GM23338 (cell line): ENCODE data around the gene GRIN1. TPM values are rescaled to one million over a fixed set of nuclear protein-coding genes. Genes with fewer than 3 reads are reported as not detected.
A peak's percentile ranks its signal among the peaks of the same experiment; 100 is the strongest.

ENCODE experiments used
- ATAC-seq: fragments of 200-7000 bp; cut with Tn5 transposase; 3 replicates; pipeline ENCODE4 v1.9.1; 2020
- DNase-seq: peaks from one replicate; pipeline ENCODE4 v3.0.0-alpha.2; 2015; ENCODE audit warnings: low spot score
- H2AFZ ChIP-seq: fragments of 200-600 bp; sonication (generic); 2 replicates; pipeline ENCODE4 v1.8.0; 2016; ENCODE audit warnings: antibody characterized with exemption, mild to moderate bottlenecking, moderate library complexity
- H3F3A ChIP-seq: fragments of 200-600 bp; sonication (generic); replicated peaks from 2 replicates; pipeline ENCODE4 v1.8.0; 2017; ENCODE audit warnings: antibody characterized with exemption, mixed run types, low read depth
- H3K27ac ChIP-seq: fragments of 200-600 bp; sonication (generic); 2 replicates; pipeline ENCODE4 v1.6.1; 2016; ENCODE audit warnings: low read depth
- H3K27me3 ChIP-seq: fragments of 200-600 bp; sonication (generic); 2 replicates; pipeline ENCODE4 v1.8.0; 2016; ENCODE audit warnings: mild to moderate bottlenecking, mixed run types, moderate library complexity; ENCODE audit not compliant: insufficient read depth
- H3K36me3 ChIP-seq: fragments of 200-600 bp; sonication (generic); 2 replicates; pipeline ENCODE4 v1.8.0; 2016; ENCODE audit warnings: mild to moderate bottlenecking; ENCODE audit not compliant: insufficient read depth
- H3K4me1 ChIP-seq: fragments of 200-600 bp; sonication (generic); 2 replicates; pipeline ENCODE4 v1.8.0; 2016; ENCODE audit warnings: mild to moderate bottlenecking, moderate library complexity; ENCODE audit not compliant: insufficient read depth
- H3K4me2 ChIP-seq: fragments of 200-600 bp; sonication (generic); 2 replicates; pipeline ENCODE4 v1.7.1; 2017; ENCODE audit warnings: mixed run types
- H3K4me3 ChIP-seq: fragments of 200-600 bp; sonication (generic); 2 replicates; pipeline ENCODE4 v1.6.1; 2016; ENCODE audit warnings: mixed run types
- H3K79me2 ChIP-seq: fragments of 200-600 bp; sonication (generic); replicated peaks from 2 replicates; pipeline ENCODE4 v1.8.0; 2017; ENCODE audit warnings: mild to moderate bottlenecking; ENCODE audit not compliant: insufficient read depth
- H3K9me2 ChIP-seq: fragments of 200-600 bp; sonication (generic); 2 replicates; pipeline ENCODE4 v1.8.0; 2017; ENCODE audit not compliant: insufficient read depth
- H4K20me1 ChIP-seq: fragments of 200-600 bp; sonication (generic); replicated peaks from 2 replicates; pipeline ENCODE4 v1.8.0; 2017; ENCODE audit warnings: mild to moderate bottlenecking; ENCODE audit not compliant: insufficient read depth
- H3K27ac Mint-ChIP-seq: 2 replicates; pipeline ENCODE4 v1.8.0; 2020; ENCODE audit warnings: inconsistent platforms, mild to moderate bottlenecking, moderate library complexity, mixed read lengths
- H3K27me3 Mint-ChIP-seq: 3 replicates; pipeline ENCODE4 v1.8.0; 2022; ENCODE audit warnings: low read depth, mild to moderate bottlenecking, moderate library complexity, mixed read lengths, inconsistent platforms; ENCODE audit not compliant: insufficient read depth, poor library complexity
- H3K36me3 Mint-ChIP-seq: 3 replicates; pipeline ENCODE4 v1.8.0; 2021; ENCODE audit warnings: low read depth, mild to moderate bottlenecking, inconsistent platforms, moderate library complexity, mixed read lengths
- H3K4me1 Mint-ChIP-seq: 3 replicates; pipeline ENCODE4 v1.8.0; 2020; ENCODE audit warnings: mild to moderate bottlenecking, inconsistent platforms, mixed read lengths
- H3K4me3 Mint-ChIP-seq: 3 replicates; pipeline ENCODE4 v1.8.0; 2021; ENCODE audit warnings: moderate library complexity, mild to moderate bottlenecking, inconsistent platforms, mixed read lengths
- H3K9me3 Mint-ChIP-seq: 3 replicates; pipeline ENCODE4 v1.8.0; 2020; ENCODE audit warnings: moderate library complexity, mild to moderate bottlenecking, inconsistent platforms, mixed read lengths
- ETS1 ChIP-seq: IDR thresholded peaks from 2 replicates; pipeline ENCODE4 v1.6.1; 2016; ENCODE audit warnings: antibody characterized with exemption
- EZH2 ChIP-seq: fragments of 200-600 bp; sonication (generic); IDR thresholded peaks from one replicate; pipeline ENCODE4 v1.8.0; 2017; ENCODE audit warnings: antibody characterized with exemption, mild to moderate bottlenecking, low read depth; ENCODE audit not compliant: unreplicated experiment
- EZH2phosphoT487 ChIP-seq: fragments of 200-600 bp; sonication (generic); IDR thresholded peaks from one replicate; pipeline ENCODE4 v1.8.1; 2018; ENCODE audit warnings: antibody characterized with exemption; ENCODE audit not compliant: unreplicated experiment
- NANOG ChIP-seq: IDR thresholded peaks from 2 replicates; pipeline ENCODE4 v1.6.1; 2016; ENCODE audit warnings: antibody characterized with exemption, borderline replicate concordance
- POLR2AphosphoS5 ChIP-seq: IDR thresholded peaks from 2 replicates; pipeline ENCODE4 v1.6.1; 2016; ENCODE audit warnings: antibody characterized with exemption, low read depth
- STAT1 ChIP-seq: IDR thresholded peaks from one replicate; pipeline ENCODE4 v1.6.1; 2016; ENCODE audit warnings: antibody characterized with exemption; ENCODE audit not compliant: unreplicated experiment
- ZNF114 ChIP-seq: fragments of 250-450 bp; sonication (Bioruptor Pico); IDR thresholded peaks from 2 replicates; pipeline ENCODE4 v1.5.0; 2020; ENCODE audit warnings: mild to moderate bottlenecking, moderate library complexity
- ZNF331 ChIP-seq: fragments of 250-450 bp; sonication (Bioruptor Pico); IDR thresholded peaks from 2 replicates; pipeline ENCODE4 v1.5.0; 2020; ENCODE audit warnings: low read depth, mild to moderate bottlenecking, moderate library complexity
- polyA plus RNA-seq: library from polyadenylated mRNA; unstranded; fragments of >200 nt; fragmentation: Nextera tagmentation; extraction: Ambion mirVana; gene quantifications from 2 replicates; pipeline ENCODE4 v1.2.1, GENCODE V29; 2016
- total RNA-seq: library from RNA; depleted of rRNA; stranded (reverse); fragments of >200 nt; shearing (Covaris generic); gene quantifications from 2 replicates; pipeline ENCODE4 v1.2.3, GENCODE V29; 2014
- TF ChIP-seq, protein P1 (sequence below): IDR thresholded peaks from one replicate; pipeline ENCODE4 v1.6.1; 2018; ENCODE audit warnings: antibody characterized with exemption; ENCODE audit not compliant: unreplicated experiment
- TF ChIP-seq, protein P2 (sequence below), 2 experiments: fragments of 200-600 bp in 1 of 2; sonication (generic) in 1 of 2; conservative IDR thresholded peaks; 2 replicates each; pipeline versions ENCODE4 v1.5.1 to v1.6.1; 2016 to 2017; ENCODE audit warnings: antibody characterized with exemption in 2 of 2, low read depth in 2 of 2, mild to moderate bottlenecking in 2 of 2, moderate library complexity in 1 of 2

The GRIN1 gene
- total and polyA plus RNA-seq, 2 experiments from 2014 or later, result 2.7 to 5.5 TPM

- TF ChIP-seq, protein P1, sequence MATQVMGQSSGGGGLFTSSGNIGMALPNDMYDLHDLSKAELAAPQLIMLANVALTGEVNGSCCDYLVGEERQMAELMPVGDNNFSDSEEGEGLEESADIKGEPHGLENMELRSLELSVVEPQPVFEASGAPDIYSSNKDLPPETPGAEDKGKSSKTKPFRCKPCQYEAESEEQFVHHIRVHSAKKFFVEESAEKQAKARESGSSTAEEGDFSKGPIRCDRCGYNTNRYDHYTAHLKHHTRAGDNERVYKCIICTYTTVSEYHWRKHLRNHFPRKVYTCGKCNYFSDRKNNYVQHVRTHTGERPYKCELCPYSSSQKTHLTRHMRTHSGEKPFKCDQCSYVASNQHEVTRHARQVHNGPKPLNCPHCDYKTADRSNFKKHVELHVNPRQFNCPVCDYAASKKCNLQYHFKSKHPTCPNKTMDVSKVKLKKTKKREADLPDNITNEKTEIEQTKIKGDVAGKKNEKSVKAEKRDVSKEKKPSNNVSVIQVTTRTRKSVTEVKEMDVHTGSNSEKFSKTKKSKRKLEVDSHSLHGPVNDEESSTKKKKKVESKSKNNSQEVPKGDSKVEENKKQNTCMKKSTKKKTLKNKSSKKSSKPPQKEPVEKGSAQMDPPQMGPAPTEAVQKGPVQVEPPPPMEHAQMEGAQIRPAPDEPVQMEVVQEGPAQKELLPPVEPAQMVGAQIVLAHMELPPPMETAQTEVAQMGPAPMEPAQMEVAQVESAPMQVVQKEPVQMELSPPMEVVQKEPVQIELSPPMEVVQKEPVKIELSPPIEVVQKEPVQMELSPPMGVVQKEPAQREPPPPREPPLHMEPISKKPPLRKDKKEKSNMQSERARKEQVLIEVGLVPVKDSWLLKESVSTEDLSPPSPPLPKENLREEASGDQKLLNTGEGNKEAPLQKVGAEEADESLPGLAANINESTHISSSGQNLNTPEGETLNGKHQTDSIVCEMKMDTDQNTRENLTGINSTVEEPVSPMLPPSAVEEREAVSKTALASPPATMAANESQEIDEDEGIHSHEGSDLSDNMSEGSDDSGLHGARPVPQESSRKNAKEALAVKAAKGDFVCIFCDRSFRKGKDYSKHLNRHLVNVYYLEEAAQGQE, result no peak
Observed at GRCh38 chr9:137160054-137160425, 21.1 kb downstream of the GRIN1 start (continued).

DNA sequence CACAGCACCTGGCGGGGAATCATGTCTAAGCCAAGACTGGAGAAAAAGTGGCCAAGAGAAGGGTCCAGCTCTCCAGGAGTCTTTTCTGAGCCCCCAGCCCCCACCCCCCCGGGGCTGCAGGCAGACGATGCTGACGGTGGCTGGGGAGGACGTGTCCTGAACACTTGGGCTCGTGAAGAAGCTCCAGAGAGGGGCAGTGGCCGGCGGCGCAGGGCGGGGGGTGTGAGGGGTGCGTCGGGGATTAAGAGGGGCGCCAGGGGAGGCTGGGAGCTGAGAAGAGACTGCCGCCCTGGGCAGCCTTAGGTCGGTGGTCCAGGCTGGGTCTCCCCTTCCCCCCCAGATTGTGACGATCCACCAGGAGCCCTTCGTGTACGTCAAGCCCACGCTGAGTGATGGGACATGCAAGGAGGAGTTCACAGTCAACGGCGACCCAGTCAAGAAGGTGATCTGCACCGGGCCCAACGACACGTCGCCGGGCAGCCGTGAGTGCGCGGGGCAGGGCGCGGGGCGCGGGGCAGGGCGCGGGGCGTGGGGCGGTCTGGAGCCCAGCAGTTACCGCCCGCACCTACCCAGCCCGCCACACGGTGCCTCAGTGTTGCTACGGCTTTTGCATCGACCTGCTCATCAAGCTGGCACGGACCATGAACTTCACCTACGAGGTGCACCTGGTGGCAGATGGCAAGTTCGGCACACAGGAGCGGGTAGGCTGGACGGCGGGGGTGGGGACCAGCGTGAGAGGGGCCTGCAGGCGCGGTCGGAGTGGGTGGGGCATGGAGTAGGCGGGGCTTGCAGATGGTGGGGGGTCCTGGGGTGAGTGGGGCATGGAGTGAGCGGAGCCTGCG is 22.0 kb downstream of the GRIN1 start:
- no peaks in the 10 kb centered on the region for H3K9me3 Mint-ChIP-seq
- Histone ChIP-seq H4K20me1 (no peaks in the 10 kb centered on the region), H3K9me2 (no peaks in the 10 kb centered on the region), H3K36me3 (no peaks in the 10 kb centered on the region), H2AFZ (no peak overlapping the region), H3K4me3 (peak overlapping the region; percentile 40; the same call in 1 of the 2 replicates), H3K4me1 (peaks cover 2% of the 10 kb centered on the region; the same call in 1 of the 2 replicates), H3F3A (peaks cover 4% of the 10 kb centered on the region; the same call in 1 of the 2 replicates), H3K27ac (no peak overlapping the region), H3K4me2 (peak overlapping the region; percentile 51; the same call in 1 of the 2 replicates), H3K27me3 (peaks cover 83% of the 10 kb centered on the region), H3K79me2 (no peaks in the 10 kb centered on the region)
- TF ChIP-seq STAT1 (no peak), NANOG (no peak), EZH2 (no peak), EZH2phosphoT487 (no peak), ZNF331 (CRISPR knock-in tag) (no peak), ZNF114 (CRISPR knock-in tag) (no peak), POLR2AphosphoS5 (no peak), ETS1 (no peak)
- TF ChIP-seq, protein P1, result no peak
- TF ChIP-seq, protein P2, sequence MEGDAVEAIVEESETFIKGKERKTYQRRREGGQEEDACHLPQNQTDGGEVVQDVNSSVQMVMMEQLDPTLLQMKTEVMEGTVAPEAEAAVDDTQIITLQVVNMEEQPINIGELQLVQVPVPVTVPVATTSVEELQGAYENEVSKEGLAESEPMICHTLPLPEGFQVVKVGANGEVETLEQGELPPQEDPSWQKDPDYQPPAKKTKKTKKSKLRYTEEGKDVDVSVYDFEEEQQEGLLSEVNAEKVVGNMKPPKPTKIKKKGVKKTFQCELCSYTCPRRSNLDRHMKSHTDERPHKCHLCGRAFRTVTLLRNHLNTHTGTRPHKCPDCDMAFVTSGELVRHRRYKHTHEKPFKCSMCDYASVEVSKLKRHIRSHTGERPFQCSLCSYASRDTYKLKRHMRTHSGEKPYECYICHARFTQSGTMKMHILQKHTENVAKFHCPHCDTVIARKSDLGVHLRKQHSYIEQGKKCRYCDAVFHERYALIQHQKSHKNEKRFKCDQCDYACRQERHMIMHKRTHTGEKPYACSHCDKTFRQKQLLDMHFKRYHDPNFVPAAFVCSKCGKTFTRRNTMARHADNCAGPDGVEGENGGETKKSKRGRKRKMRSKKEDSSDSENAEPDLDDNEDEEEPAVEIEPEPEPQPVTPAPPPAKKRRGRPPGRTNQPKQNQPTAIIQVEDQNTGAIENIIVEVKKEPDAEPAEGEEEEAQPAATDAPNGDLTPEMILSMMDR (conservative IDR thresholded peaks at IDR 0.05; ENCODE audit: low read depth in 2 of 2), result no peak
- DNase-seq, result peak; percentile 84
- H3K36me3 Mint-ChIP-seq, result no peaks in the 10 kb centered on the region
- ATAC-seq, result peak; percentile 18
- peaks cover 88% of the 10 kb centered on the region for H3K27me3 Mint-ChIP-seq
- H3K4me3 Mint-ChIP-seq, result no peak overlapping the region
- no peak overlapping the region for H3K27ac Mint-ChIP-seq
- no peaks in the 10 kb centered on the region; the same call in 2 of the 3 replicates for H3K4me1 Mint-ChIP-seq
